ENCODE measurements around the gene C11orf86. TPM values are rescaled to one million over a fixed set of nuclear protein-coding genes. Genes with fewer than 3 reads are reported as not detected.

The C11orf86 gene
- total RNA-seq, 2 donors from 2014 or later: not detected

- TF ChIP-seq CTCF (IDR thresholded peaks at IDR 0.05) (no peak), POLR2A (IDR thresholded peaks at IDR 0.05) (no peak), POLR2AphosphoS5 (IDR thresholded peaks at IDR 0.05) (no peak)
- 97% methylated on average over 5 of the region's 5 CpGs for WGBS
- H3K27me3 ChIP-seq (replicated peaks; ENCODE audit: insufficient read depth): no peaks in the 10 kb centered on the region
These were observed 12.3 kb upstream of the C11orf86 start for GRCh38 chr11:66962801-66963200.

GRCh38 chr11:66964495-66964894 lies 10.6 kb upstream of the C11orf86 start:
- Histone ChIP-seq H3K27ac (no peak overlapping the region), H3K27me3 (replicated peaks; ENCODE audit: insufficient read depth) (no peaks in the 10 kb centered on the region), H3K4me1 (replicated peaks) (no peaks in the 10 kb centered on the region), H3K36me3 (no peaks in the 10 kb centered on the region), H3K4me3 (no peak overlapping the region), H3K9me3 (no peaks in the 10 kb centered on the region)
- 85% methylated on average over 3 of the region's 3 CpGs for WGBS
- TF ChIP-seq CTCF (IDR thresholded peaks at IDR 0.05): no peak
- TF ChIP-seq POLR2AphosphoS5 (IDR thresholded peaks at IDR 0.05): no peak
- no peak for TF ChIP-seq POLR2A (IDR thresholded peaks at IDR 0.05)
- no peak for DNase-seq (ENCODE audit: low spot score)
- intact Hi-C loops (cut with DNase I): loop anchor here (5.0 kb wide), 1 partner anchor 107 kb away; the partner anchor contains the start of gene LRFN4

More at GRCh38 chr11:66962801-66963200, 12.3 kb upstream of the C11orf86 start:
- Histone ChIP-seq H3K36me3 (no peaks in the 10 kb centered on the region), H3K4me1 (replicated peaks) (peaks cover 5% of the 10 kb centered on the region), H3K4me3 (no peak overlapping the region), H3K27ac (no peak overlapping the region), H3K9me3 (no peaks in the 10 kb centered on the region)
- intact Hi-C loops (cut with DNase I): loop anchor here (5.0 kb wide), 1 partner anchor 106 kb away; the partner anchor contains the start of gene LRFN4
- no peak for DNase-seq (ENCODE audit: low spot score)

- TF ChIP-seq POLR2AphosphoS5 (IDR thresholded peaks at IDR 0.05) (no peak), CTCF (IDR thresholded peaks at IDR 0.05) (no peak), POLR2A (IDR thresholded peaks at IDR 0.05) (no peak)
- no peaks in the 10 kb centered on the region for H3K4me1 ChIP-seq (replicated peaks)
- WGBS: 78% methylated on average over 5 of the region's 5 CpGs
These were observed 8.8 kb upstream of the C11orf86 start for GRCh38 chr11:66966351-66966750.

GRCh38 chr11:66967670-66968425 lies 7.3 kb upstream of the C11orf86 start:
- H3K36me3 ChIP-seq: no peaks in the 10 kb centered on the region
- no peaks in the 10 kb centered on the region for H3K4me1 ChIP-seq (replicated peaks)
- H3K4me3 ChIP-seq: no peak overlapping the region
- DNase-seq (ENCODE audit: low spot score): no peak
- no peak for TF ChIP-seq CTCF (IDR thresholded peaks at IDR 0.05)
- TF ChIP-seq POLR2A (IDR thresholded peaks at IDR 0.05): no peak
- TF ChIP-seq POLR2AphosphoS5 (IDR thresholded peaks at IDR 0.05): no peak
- WGBS: 76% methylated on average over 5 of the region's 5 CpGs
- no peak overlapping the region for H3K27ac ChIP-seq
- no peaks in the 10 kb centered on the region for H3K9me3 ChIP-seq
- no peaks in the 10 kb centered on the region for H3K27me3 ChIP-seq (replicated peaks; ENCODE audit: insufficient read depth)
- intact Hi-C loops (cut with DNase I): no loop called here

More at GRCh38 chr11:66966351-66966750, 8.8 kb upstream of the C11orf86 start:
- DNase-seq (ENCODE audit: low spot score): no peak
- Histone ChIP-seq H3K9me3 (no peaks in the 10 kb centered on the region), H3K27me3 (replicated peaks; ENCODE audit: insufficient read depth) (no peaks in the 10 kb centered on the region), H3K27ac (no peak overlapping the region), H3K36me3 (no peaks in the 10 kb centered on the region), H3K4me3 (no peak overlapping the region)
- intact Hi-C loops (cut with DNase I): no loop called here
